ENCODE data around the gene MACF1. TPM values are rescaled to one million over a fixed set of nuclear protein-coding genes. Genes with fewer than 3 reads are reported as not detected.

The MACF1 gene
- total RNA-seq, 2 experiments from 2014 or later: 248 to 252 TPM

DNA sequence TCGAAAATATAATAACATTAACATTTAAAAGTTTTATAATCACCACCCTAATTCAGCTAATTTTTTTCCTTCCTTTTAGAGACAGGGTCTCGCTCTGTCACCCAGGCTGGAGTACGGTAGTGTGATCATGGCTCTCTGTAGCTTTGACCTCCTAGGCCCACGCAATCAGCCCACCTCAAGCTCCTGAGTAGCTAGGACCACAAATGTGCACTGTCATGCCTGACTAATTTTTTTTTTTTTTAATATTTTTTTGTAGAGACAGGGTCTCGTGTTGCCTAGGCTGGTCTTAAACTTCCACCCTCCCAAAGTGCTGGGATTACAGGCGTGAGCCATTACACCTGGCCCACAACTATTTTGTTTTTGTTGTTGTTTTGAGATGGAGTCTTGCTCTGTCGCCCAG is 172.2 kb downstream of the MACF1 start:
- no peaks in the 10 kb centered on the region for H3K4me1 ChIP-seq (ENCODE audit: insufficient read depth, low read length)
- H3K27ac Mint-ChIP-seq: no peak overlapping the region
- POLR2A ChIA-PET: interaction anchor here (0.6 kb wide), 1 partner anchor 18 kb away, joined by 4 read pairs; no protein-coding TSS in a partner anchor
- no peaks in the 10 kb centered on the region for H3K4me1 Mint-ChIP-seq (ENCODE audit: low read depth)
- no peak for TF ChIP-seq CTCF (IDR thresholded peaks at IDR 0.05)
- H3K4me3 Mint-ChIP-seq: no peak overlapping the region
- peaks cover 77% of the 10 kb centered on the region for H3K36me3 ChIP-seq (ENCODE audit: insufficient read depth, low read length)
- no peak overlapping the region for H3K4me3 ChIP-seq (ENCODE audit: low read length)
- CTCF ChIA-PET: interaction anchor here (1.0 kb wide), 1 partner anchor 35 kb away, joined by 4 read pairs; no protein-coding TSS in a partner anchor
- no peaks in the 10 kb centered on the region for H3K27me3 Mint-ChIP-seq
- H3K27me3 ChIP-seq (ENCODE audit: control insufficient read depth in 1 of 2, insufficient read depth in 2 of 2, low read length in 2 of 2): no peaks in the 10 kb centered on the region
- intact Hi-C loops (cut with DNase I, micrococcal nuclease): no loop called here
- DNase-seq: no peak
- no peak for ATAC-seq (ENCODE audit: poor library complexity)
- H3K36me3 Mint-ChIP-seq (ENCODE audit: low read depth): peaks cover 75% of the 10 kb centered on the region
- no peaks in the 10 kb centered on the region for H3K9me3 Mint-ChIP-seq
- H3K9me3 ChIP-seq (ENCODE audit: control insufficient read depth in 1 of 2, insufficient read depth in 1 of 2, low read length in 2 of 2): no peaks in the 10 kb centered on the region
- no peak overlapping the region for H3K27ac ChIP-seq (ENCODE audit: low read depth in 1 of 2, low read length in 2 of 2)

- Mint-ChIP-seq H3K4me3 (no peak overlapping the region), H3K36me3 (ENCODE audit: low read depth) (peaks cover 75% of the 10 kb centered on the region), H3K27me3 (no peaks in the 10 kb centered on the region), H3K4me1 (ENCODE audit: low read depth) (no peaks in the 10 kb centered on the region), H3K9me3 (no peaks in the 10 kb centered on the region), H3K27ac (peak overlapping the region; percentile 27)
- CTCF ChIA-PET: interaction anchor here (1.2 to 1.6 kb wide), 4 partner anchors 16 to 120 kb away, joined by 3 to 19 read pairs (median 4); no protein-coding TSS in a partner anchor
- ATAC-seq (ENCODE audit: poor library complexity) (no peak), DNase-seq (peak in 4 of 14 experiments; percentile 9 to 34 (median 30))
- Histone ChIP-seq H3K9me3 (ENCODE audit: control insufficient read depth in 1 of 2, insufficient read depth in 1 of 2, low read length in 2 of 2) (no peaks in the 10 kb centered on the region), H3K36me3 (ENCODE audit: insufficient read depth, low read length) (peaks cover 78% of the 10 kb centered on the region), H3K4me3 (ENCODE audit: low read length) (no peak overlapping the region), H3K27ac (ENCODE audit: low read depth in 1 of 2, low read length in 2 of 2) (no peak overlapping the region), H3K27me3 (ENCODE audit: control insufficient read depth in 1 of 2, insufficient read depth in 2 of 2, low read length in 2 of 2) (no peaks in the 10 kb centered on the region), H3K4me1 (ENCODE audit: insufficient read depth, low read length) (no peaks in the 10 kb centered on the region)
- POLR2A ChIA-PET: interaction anchor here (1.3 kb wide), 1 partner anchor 9 kb away, joined by 3 read pairs; no protein-coding TSS in a partner anchor
- intact Hi-C loops (cut with DNase I, micrococcal nuclease): no loop called here
- peak; percentile 42 for TF ChIP-seq CTCF (IDR thresholded peaks at IDR 0.05)
These were observed 173.9 kb downstream of the MACF1 start for GRCh38 chr1:39378377-39378776.

GRCh38 chr1:39379187-39379586 is 174.7 kb downstream of the MACF1 start:
- Mint-ChIP-seq H3K27ac (peak overlapping the region; percentile 12), H3K4me3 (no peak overlapping the region), H3K4me1 (ENCODE audit: low read depth) (no peaks in the 10 kb centered on the region), H3K36me3 (ENCODE audit: low read depth) (peaks cover 77% of the 10 kb centered on the region), H3K9me3 (no peaks in the 10 kb centered on the region), H3K27me3 (no peaks in the 10 kb centered on the region)
- no peak for TF ChIP-seq CTCF (IDR thresholded peaks at IDR 0.05)
- no peak for DNase-seq
- H3K4me1 ChIP-seq (ENCODE audit: insufficient read depth, low read length): no peaks in the 10 kb centered on the region
- peaks cover 72% of the 10 kb centered on the region for H3K36me3 ChIP-seq (ENCODE audit: insufficient read depth, low read length)
- ChIA-PET CTCF (interaction anchor here (1.2 to 1.6 kb wide), 3 partner anchors 32 to 120 kb away, joined by 3 to 7 read pairs (median 6); no protein-coding TSS in a partner anchor), POLR2A (no interaction called here)
- no peak overlapping the region for H3K27ac ChIP-seq (ENCODE audit: low read depth in 1 of 2, low read length in 2 of 2)
- ATAC-seq (ENCODE audit: poor library complexity): no peak
- intact Hi-C loops (cut with DNase I, micrococcal nuclease): no loop called here
- no peaks in the 10 kb centered on the region for H3K9me3 ChIP-seq (ENCODE audit: control insufficient read depth in 1 of 2, insufficient read depth in 1 of 2, low read length in 2 of 2)
- no peak overlapping the region for H3K4me3 ChIP-seq (ENCODE audit: low read length)
- no peaks in the 10 kb centered on the region for H3K27me3 ChIP-seq (ENCODE audit: control insufficient read depth in 1 of 2, insufficient read depth in 2 of 2, low read length in 2 of 2)
